Prostate gland (tissue), 2 donors: ENCODE results near the gene SLC17A2. TPM values are rescaled to one million over a fixed set of nuclear protein-coding genes. Genes with fewer than 3 reads are reported as not detected.

Experiments used
- DNase-seq: peaks from one replicate; pipeline ENCODE4 v3.0.0-alpha.2; 2019; ENCODE audit warnings: low spot score
- H3K27ac ChIP-seq, 2 donors: fragments of 200-600 bp; sonication (generic); 2 replicates each; pipeline ENCODE4 v1.5.1; 2017 to 2019
- H3K27me3 ChIP-seq: fragments of 200-600 bp; sonication (generic); replicated peaks from 2 replicates; pipeline ENCODE4 v1.5.1; 2019; ENCODE audit not compliant: insufficient read depth
- H3K36me3 ChIP-seq, 2 donors: fragments of 200-600 bp; sonication (generic); 1 replicate in 1 of 2; 2 replicates in 1 of 2; pipeline versions ENCODE4 v1.5.1 to v1.8.1; 2017 to 2019
- H3K4me1 ChIP-seq: fragments of 200-600 bp; sonication (generic); replicated peaks from 2 replicates; pipeline ENCODE4 v1.5.1; 2019
- H3K4me3 ChIP-seq, 2 donors: fragments of 200-600 bp; sonication (generic); 2 replicates each; pipeline ENCODE4 v1.5.1; 2017 to 2019
- H3K9me3 ChIP-seq: fragments of 200-600 bp; sonication (generic); 2 replicates; pipeline ENCODE4 v1.5.1; 2017
- POLR2A ChIP-seq: fragments of 450-650 bp; IDR thresholded peaks from one replicate; pipeline ENCODE4 v1.6.1; 2016; ENCODE audit warnings: antibody characterized with exemption, mild to moderate bottlenecking
- POLR2AphosphoS5 ChIP-seq: sonication (generic); formaldehyde crosslinking; IDR thresholded peaks from one replicate; pipeline ENCODE4 v1.6.1; 2017; ENCODE audit warnings: antibody characterized with exemption
- WGBS: methylation state at CpG from one replicate; pipeline ENCODE4 v1.1.5; 2018; 5-methylcytosine and 5-hydroxymethylcytosine counted together
- intact Hi-C: fragments of 100-400 bp; cut with DNase I; formaldehyde crosslinking; loops from one replicate; pipeline ENCODE4 v1.14.2; 2022
- total RNA-seq, 2 donors: library from RNA; depleted of rRNA; stranded (reverse); fragments of >200 nt; gene quantifications; one replicate each; pipeline ENCODE4 v1.1.0, GENCODE V29; 2016
- TF ChIP-seq, protein P1 (sequence below), 4 experiments: fragments of 200-600 bp in 2 of 4; fragments of 450-650 bp in 2 of 4; sonication (generic) in 2 of 4; IDR thresholded peaks; 1 replicate in 3 of 4; 2 replicates in 1 of 4; pipeline ENCODE4 v1.5.1; 2016 to 2019; ENCODE audit warnings: antibody characterized with exemption in 4 of 4, mild to moderate bottlenecking in 2 of 4, moderate library complexity in 2 of 4

Gene SLC17A2
- total RNA-seq, 2 donors from 2014 or later: not detected

DNA sequence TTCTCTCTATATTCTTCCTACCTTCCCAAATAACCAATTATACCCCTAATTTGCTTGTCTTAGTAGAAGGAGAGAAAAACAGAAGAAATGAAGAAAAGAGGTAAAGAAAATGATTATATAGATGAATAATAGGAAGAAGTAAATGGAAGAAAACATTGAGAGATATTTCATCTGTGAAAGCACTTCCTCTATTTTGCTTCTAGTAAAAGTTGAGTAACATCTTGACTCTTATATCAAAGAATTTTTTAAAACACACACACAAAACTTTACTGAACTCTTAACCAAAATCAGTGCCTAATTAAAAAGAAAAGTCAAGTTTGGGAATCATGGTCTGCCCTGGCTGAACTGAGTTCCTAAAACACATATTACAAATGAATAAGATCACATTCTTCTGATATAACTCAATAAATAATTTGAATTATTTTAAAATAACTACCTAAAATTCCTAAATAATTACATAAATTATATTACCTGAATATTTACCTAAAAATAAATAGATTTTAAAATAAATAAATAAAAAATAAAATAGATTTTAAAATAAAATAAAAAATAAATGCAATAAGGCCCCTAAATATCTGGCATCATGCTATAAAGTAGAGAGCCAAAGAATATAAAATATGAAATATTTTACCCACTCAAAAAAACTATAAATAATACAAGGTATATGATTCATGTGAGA is 8.8 kb downstream of the SLC17A2 start:
- Histone ChIP-seq H3K27me3 (no peaks in the 10 kb centered on the region), H3K36me3 (no peaks in the 10 kb centered on the region), H3K4me1 (no peaks in the 10 kb centered on the region), H3K4me3 (no peak overlapping the region), H3K9me3 (no peaks in the 10 kb centered on the region), H3K27ac (no peak overlapping the region)
- TF ChIP-seq POLR2A (no peak), POLR2AphosphoS5 (no peak)
- TF ChIP-seq, protein P1, sequence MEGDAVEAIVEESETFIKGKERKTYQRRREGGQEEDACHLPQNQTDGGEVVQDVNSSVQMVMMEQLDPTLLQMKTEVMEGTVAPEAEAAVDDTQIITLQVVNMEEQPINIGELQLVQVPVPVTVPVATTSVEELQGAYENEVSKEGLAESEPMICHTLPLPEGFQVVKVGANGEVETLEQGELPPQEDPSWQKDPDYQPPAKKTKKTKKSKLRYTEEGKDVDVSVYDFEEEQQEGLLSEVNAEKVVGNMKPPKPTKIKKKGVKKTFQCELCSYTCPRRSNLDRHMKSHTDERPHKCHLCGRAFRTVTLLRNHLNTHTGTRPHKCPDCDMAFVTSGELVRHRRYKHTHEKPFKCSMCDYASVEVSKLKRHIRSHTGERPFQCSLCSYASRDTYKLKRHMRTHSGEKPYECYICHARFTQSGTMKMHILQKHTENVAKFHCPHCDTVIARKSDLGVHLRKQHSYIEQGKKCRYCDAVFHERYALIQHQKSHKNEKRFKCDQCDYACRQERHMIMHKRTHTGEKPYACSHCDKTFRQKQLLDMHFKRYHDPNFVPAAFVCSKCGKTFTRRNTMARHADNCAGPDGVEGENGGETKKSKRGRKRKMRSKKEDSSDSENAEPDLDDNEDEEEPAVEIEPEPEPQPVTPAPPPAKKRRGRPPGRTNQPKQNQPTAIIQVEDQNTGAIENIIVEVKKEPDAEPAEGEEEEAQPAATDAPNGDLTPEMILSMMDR (IDR thresholded peaks at IDR 0.05): no peak
- intact Hi-C loops: no loop called here
- DNase-seq: no peak

DNA sequence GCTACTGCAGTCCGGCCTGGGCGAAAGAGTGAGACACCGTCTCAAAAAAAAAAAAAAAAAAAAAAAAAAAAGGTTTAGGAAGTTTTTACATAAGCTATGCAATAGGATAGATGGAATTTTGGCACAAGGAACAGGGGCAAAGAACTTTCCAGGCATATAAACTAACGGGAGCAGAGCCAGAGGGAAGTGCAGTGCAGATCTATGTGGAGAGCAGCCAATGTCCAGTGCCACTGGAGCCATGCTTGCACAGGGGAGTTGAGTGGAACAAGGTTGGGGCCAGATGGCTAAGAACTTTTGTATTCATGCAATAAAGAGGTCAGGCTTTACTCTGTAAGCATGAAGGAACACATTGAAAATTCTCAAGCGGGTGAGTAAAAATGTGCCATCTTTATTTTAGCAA is 10.8 kb downstream of the SLC17A2 start:
- intact Hi-C loops: no loop called here

DNA sequence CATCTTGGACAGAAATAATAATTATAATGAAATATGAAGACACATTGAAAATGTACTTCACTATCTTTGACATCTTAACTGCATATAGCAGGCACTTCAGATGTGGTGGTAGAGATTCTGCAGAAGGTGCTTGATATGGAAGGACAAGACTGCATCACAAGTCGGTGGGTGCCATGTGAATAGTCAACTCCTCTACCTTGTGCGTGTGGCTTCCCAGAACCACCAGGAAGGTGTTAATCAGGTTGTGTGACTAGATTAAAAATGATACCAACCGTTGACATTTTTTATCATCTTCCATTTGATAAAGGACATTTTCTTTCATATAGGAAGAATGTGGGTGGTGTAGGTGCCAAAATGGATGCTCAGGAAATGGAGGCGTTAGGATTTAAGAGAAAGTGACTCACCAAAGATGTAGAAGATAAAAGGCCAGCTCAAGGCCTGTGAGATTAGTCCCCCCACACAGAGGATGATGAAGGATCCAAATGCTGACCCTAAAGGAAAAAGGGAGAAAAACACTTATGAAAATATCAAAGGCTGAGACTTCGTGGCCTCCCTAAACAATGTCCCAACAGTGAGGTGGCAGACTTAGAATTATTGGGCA is 12.3 kb downstream of the SLC17A2 start:
- Histone ChIP-seq H3K4me3 (no peak overlapping the region), H3K9me3 (no peaks in the 10 kb centered on the region), H3K4me1 (no peaks in the 10 kb centered on the region), H3K27me3 (no peaks in the 10 kb centered on the region), H3K36me3 (no peaks in the 10 kb centered on the region), H3K27ac (no peak overlapping the region)
- DNase-seq: no peak
- intact Hi-C loops: no loop called here
- TF ChIP-seq POLR2AphosphoS5 (no peak), POLR2A (no peak)
- TF ChIP-seq, protein P1 (IDR thresholded peaks at IDR 0.05): no peak
- WGBS: 69% methylated on average over 5 of the region's 5 CpGs

More for the DNA sequence above, 10.8 kb downstream of the SLC17A2 start:
- H3K9me3 ChIP-seq: no peaks in the 10 kb centered on the region
- no peak overlapping the region for H3K4me3 ChIP-seq
- 82% methylated on average over 5 of the region's 5 CpGs for WGBS
- no peak overlapping the region for H3K27ac ChIP-seq
- H3K36me3 ChIP-seq: no peaks in the 10 kb centered on the region
- no peaks in the 10 kb centered on the region for H3K4me1 ChIP-seq
- no peaks in the 10 kb centered on the region for H3K27me3 ChIP-seq
- DNase-seq: no peak
- TF ChIP-seq POLR2AphosphoS5 (no peak), POLR2A (no peak)
- TF ChIP-seq, protein P1 (IDR thresholded peaks at IDR 0.05): no peak

DNA sequence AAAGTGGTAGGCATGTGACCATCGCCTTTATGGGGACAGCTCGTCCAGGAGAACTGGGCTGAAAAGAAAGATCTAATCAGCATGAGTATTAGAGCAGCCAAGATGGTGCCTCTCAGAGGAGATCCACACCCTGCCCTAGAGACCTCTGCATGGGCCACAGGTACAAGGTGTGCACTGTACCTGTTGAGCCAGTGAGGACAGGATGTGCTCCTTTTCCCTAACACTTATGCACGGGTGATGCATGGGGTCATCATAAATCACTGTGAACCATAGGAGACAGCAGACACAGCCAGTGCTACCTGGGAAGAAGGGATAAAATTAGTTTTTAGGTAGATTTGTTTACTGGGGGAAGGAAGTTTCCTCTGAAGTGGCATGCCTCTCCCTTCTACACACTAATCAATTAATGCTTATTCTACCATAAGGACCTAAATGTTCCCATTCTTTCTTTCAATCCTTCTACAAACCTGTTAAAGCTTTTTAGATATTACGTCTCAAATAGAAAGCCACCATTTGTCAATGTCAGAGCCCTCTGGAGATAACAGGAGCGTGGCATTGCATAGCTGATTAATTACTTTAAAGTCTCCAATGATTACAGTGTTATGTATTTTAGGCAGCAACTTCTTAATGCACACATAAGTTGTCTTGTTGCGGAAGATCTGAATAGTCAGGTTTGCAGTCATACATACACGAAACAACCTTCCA is 13.6 kb downstream of the SLC17A2 start:
- Histone ChIP-seq H3K27me3 (no peaks in the 10 kb centered on the region), H3K4me3 (no peak overlapping the region), H3K27ac (no peak overlapping the region), H3K4me1 (no peaks in the 10 kb centered on the region), H3K36me3 (no peaks in the 10 kb centered on the region), H3K9me3 (no peaks in the 10 kb centered on the region)
- intact Hi-C loops: no loop called here
- WGBS: 89% methylated on average over 7 of the region's 7 CpGs
- no peak for DNase-seq
- TF ChIP-seq POLR2A (no peak), POLR2AphosphoS5 (no peak)
- TF ChIP-seq, protein P1 (IDR thresholded peaks at IDR 0.05): no peak

DNA sequence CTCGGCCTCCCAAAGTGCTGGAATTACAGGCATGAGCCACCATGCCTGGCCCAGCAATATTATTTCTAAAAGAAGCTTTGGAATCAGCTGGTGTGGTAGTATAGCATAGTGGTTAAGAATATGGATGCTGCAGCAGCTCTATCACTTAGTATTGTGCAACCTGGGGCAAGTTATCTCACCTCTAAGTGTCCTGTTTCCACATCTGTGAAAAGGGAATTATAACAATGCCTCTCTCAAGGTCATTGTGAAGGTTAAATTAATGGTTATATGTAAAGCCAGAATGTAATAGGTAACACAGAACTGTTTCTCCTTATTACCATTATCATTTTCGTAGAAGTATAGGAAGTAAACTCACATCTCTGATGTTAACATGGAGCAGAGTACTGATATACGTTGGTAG is 14.2 kb downstream of the SLC17A2 start:
- H3K36me3 ChIP-seq: no peaks in the 10 kb centered on the region
- 86% methylated on average over 3 of the region's 3 CpGs for WGBS
- no peak overlapping the region for H3K27ac ChIP-seq
- H3K4me1 ChIP-seq: no peaks in the 10 kb centered on the region
- no peak for DNase-seq
- H3K27me3 ChIP-seq: no peaks in the 10 kb centered on the region
- H3K9me3 ChIP-seq: no peaks in the 10 kb centered on the region
- H3K4me3 ChIP-seq: no peak overlapping the region
- intact Hi-C loops: no loop called here
- TF ChIP-seq POLR2A: no peak
- TF ChIP-seq POLR2AphosphoS5: no peak
- TF ChIP-seq, protein P1 (IDR thresholded peaks at IDR 0.05): no peak
